Urothelium cell line (cell line): ENCODE results near the gene WDR81.
"Not testable (repeated sequence)": the region's sequence is repeated elsewhere in the genome, so short reads cannot be mapped to it uniquely, and the experiment has no call there.

Experiments used
- DNase-seq: peaks from one replicate; pipeline ENCODE4 v3.0.0; 2011; ENCODE audit warnings: low spot score, mixed read lengths
- FAIRE-seq: peaks from 2 replicates; lab custom pipeline; 2011; peaks lifted over from hg19 to GRCh38; lab: Jason Lieb, UNC

WDR81 gene

GRCh38 chr17:1712271-1712670 is 12.2 kb upstream of the WDR81 start:
- DNase-seq (no peak), FAIRE-seq (no peak)

- FAIRE-seq (no peak), DNase-seq (no peak)
Measured at GRCh38 chr17:1713160-1713877, 11.2 kb upstream of the WDR81 start.

GRCh38 chr17:1713878-1714426 is 10.6 kb upstream of the WDR81 start:
- FAIRE-seq (no peak), DNase-seq (peak; percentile 38)

- FAIRE-seq (no peak), DNase-seq (peak; percentile 82)
Measured at GRCh38 chr17:1714427-1714979, 10.0 kb upstream of the WDR81 start.

- FAIRE-seq: no peak
- peak; percentile 67 for DNase-seq
Measured at GRCh38 chr17:1714980-1715802, 9.3 kb upstream of the WDR81 start.

GRCh38 chr17:1715803-1716075 is 8.8 kb upstream of the WDR81 start:
- no peak for FAIRE-seq
- no peak for DNase-seq

- peak; percentile 97 for DNase-seq
- peak; percentile 81 for FAIRE-seq
Measured at GRCh38 chr17:1716076-1716911, 8.2 kb upstream of the WDR81 start.

- FAIRE-seq (no peak), DNase-seq (peak; percentile 84)
Measured at GRCh38 chr17:1716912-1717695, 7.4 kb upstream of the WDR81 start.

- no peak for DNase-seq
- no peak for FAIRE-seq
Measured at GRCh38 chr17:1718362-1719165, 5.9 kb upstream of the WDR81 start.

GRCh38 chr17:1720856-1721386 is 3.6 kb upstream of the WDR81 start:
- DNase-seq: no peak

GRCh38 chr17:1722022-1722421 is 2.5 kb upstream of the WDR81 start:
- FAIRE-seq, DNase-seq: not testable (repeated sequence)

More at GRCh38 chr17:1720856-1721386, 3.6 kb upstream of the WDR81 start:
- FAIRE-seq: no peak

GRCh38 chr17:1724869-1725641 is 551 bp downstream of the WDR81 start:
- FAIRE-seq (no peak), DNase-seq (no peak)

- DNase-seq (no peak), FAIRE-seq (no peak)
Measured at GRCh38 chr17:1725642-1726511, 1.4 kb downstream of the WDR81 start.

GRCh38 chr17:1726626-1727257 is 2.2 kb downstream of the WDR81 start:
- no peak for DNase-seq
- FAIRE-seq: no peak

- FAIRE-seq (no peak), DNase-seq (no peak)
Measured at GRCh38 chr17:1727258-1727789, 2.8 kb downstream of the WDR81 start.

- FAIRE-seq: no peak
Measured at GRCh38 chr17:1727876-1728630, 3.5 kb downstream of the WDR81 start.

More at GRCh38 chr17:1727876-1728630, 3.5 kb downstream of the WDR81 start:
- no peak for DNase-seq
